Bronchial epithelial cell (primary cell): ENCODE data around the gene ABCC9. TPM values are rescaled to one million over a fixed set of nuclear protein-coding genes. Genes with fewer than 3 reads are reported as not detected.

ENCODE experiments used
- DNase-seq: peaks from one replicate; pipeline ENCODE4 v3.0.0-alpha.2; 2010; ENCODE audit warnings: low read depth
- FAIRE-seq: peaks from 2 replicates; lab custom pipeline; 2011; peaks lifted over from hg19 to GRCh38; lab: Jason Lieb, UNC
- H3K27me3 ChIP-seq: 2 replicates; pipeline ENCODE4 v1.5.1; 2011; ENCODE audit warnings: low read length; ENCODE audit not compliant: control insufficient read depth, insufficient read depth
- H3K36me3 ChIP-seq: 2 replicates; pipeline ENCODE4 v1.5.1; 2011; ENCODE audit warnings: low read length; ENCODE audit not compliant: control insufficient read depth, insufficient read depth
- H3K4me3 ChIP-seq: 2 replicates; pipeline ENCODE4 v1.5.1; 2011; ENCODE audit warnings: mild to moderate bottlenecking, low read depth, low read length, control low read depth
- total RNA-seq: library from RNA; depleted of rRNA; stranded (reverse); fragments of >200 nt; gene quantifications from 2 replicates; pipeline ENCODE4 v1.2.1, GENCODE V29; 2014
- TF ChIP-seq, protein P1 (sequence below): IDR thresholded peaks from 2 replicates; pipeline ENCODE4 v1.5.1; 2011; ENCODE audit warnings: mild to moderate bottlenecking, moderate library complexity, low read length, control low read depth, inconsistent platforms; ENCODE audit not compliant: insufficient read depth, severe bottlenecking

The ABCC9 gene
- total RNA-seq, 1 donor from 2014 or later, result 0.79 TPM

DNA sequence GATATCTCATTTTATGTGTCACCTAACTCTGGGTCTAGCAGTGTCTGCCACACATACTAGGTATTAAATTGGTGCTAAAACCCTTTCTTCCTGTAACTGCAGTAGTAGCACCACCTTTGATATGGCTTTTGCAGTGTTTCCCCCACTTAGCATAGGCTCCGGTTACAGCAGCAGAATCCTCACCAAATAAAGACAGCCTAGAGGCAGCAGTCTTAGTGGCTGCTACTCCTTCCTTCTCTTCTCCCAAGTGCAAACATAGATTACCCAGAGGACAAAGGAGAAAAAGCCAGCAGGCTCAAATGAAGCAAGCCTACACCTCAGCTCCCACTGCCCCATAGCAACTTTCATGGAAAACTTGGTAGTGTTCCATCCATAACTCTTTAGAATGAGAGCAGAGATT, 30.1 kb upstream of the ABCC9 start:
- TF ChIP-seq, protein P1, sequence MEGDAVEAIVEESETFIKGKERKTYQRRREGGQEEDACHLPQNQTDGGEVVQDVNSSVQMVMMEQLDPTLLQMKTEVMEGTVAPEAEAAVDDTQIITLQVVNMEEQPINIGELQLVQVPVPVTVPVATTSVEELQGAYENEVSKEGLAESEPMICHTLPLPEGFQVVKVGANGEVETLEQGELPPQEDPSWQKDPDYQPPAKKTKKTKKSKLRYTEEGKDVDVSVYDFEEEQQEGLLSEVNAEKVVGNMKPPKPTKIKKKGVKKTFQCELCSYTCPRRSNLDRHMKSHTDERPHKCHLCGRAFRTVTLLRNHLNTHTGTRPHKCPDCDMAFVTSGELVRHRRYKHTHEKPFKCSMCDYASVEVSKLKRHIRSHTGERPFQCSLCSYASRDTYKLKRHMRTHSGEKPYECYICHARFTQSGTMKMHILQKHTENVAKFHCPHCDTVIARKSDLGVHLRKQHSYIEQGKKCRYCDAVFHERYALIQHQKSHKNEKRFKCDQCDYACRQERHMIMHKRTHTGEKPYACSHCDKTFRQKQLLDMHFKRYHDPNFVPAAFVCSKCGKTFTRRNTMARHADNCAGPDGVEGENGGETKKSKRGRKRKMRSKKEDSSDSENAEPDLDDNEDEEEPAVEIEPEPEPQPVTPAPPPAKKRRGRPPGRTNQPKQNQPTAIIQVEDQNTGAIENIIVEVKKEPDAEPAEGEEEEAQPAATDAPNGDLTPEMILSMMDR, result no peak
- no peak overlapping the region for H3K4me3 ChIP-seq
- DNase-seq (no peak), FAIRE-seq (no peak)
- H3K36me3 ChIP-seq, result no peaks in the 10 kb centered on the region
- no peaks in the 10 kb centered on the region for H3K27me3 ChIP-seq

DNA sequence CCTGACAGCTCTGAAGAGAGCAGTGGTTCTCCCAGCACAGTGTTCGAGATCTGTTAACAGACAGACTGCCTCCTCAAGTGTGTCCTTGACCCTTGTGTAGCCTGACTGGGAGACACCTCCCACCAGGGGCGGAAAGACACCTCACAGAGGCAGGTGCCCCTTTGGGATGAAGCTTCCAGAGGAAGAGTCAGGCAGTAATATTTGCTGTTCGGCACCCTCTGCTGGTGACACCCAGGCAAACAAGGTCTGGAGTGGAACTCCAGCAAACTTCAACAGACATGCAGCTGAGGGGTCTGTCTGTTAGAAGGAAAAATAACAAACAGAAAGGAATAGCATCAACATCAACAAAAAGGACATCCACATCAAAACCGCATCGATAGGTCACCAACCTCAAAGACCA, 21.6 kb upstream of the ABCC9 start:
- no peak for FAIRE-seq

DNA sequence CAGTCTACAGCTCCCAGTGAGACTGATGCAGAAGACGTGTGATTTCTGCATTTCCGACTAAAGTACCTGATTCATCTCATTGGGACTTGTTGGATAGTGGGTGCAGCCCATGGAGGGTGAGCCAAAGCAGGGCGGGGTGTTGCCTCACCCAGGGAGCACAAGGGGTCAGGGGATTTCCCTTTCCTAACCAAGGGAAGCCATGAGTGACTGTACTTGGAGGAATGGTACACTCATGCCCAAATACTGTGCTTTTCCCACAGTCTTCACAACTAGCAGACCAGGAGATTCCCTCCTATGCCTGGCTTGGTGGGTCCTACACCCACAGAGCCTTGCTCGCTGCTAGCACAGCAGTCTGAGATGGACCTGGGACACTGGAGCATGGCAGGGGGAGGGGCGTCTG, 21.0 kb upstream of the ABCC9 start:
- Histone ChIP-seq H3K36me3 (no peaks in the 10 kb centered on the region), H3K4me3 (no peak overlapping the region), H3K27me3 (no peaks in the 10 kb centered on the region)
- no peak for FAIRE-seq
- TF ChIP-seq, protein P1, result no peak
- DNase-seq, result peak; percentile 93

More for the DNA sequence above, 21.6 kb upstream of the ABCC9 start:
- DNase-seq, result no peak
- no peaks in the 10 kb centered on the region for H3K36me3 ChIP-seq
- H3K27me3 ChIP-seq, result no peaks in the 10 kb centered on the region
- TF ChIP-seq, protein P1, result peak; percentile 2
- H3K4me3 ChIP-seq, result no peak overlapping the region

DNA sequence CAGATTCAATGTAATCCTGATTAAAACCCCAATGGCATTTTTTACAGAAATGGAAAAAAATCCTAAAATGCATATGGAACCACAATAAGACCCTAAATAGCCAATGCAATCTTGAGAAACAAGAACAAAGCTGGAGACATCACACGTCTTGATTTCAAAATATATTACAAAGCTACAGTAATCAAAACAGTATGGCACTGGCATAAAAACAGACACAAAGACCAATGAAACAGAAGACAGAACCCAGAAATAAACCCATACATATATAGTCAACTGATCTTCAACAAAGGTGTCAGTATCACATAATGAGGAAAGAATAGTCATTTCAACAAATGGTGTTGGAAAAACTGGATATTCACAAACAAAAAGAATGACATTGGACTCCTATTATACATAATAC, 9.4 kb upstream of the ABCC9 start:
- Histone ChIP-seq H3K4me3 (no peak overlapping the region), H3K36me3 (no peaks in the 10 kb centered on the region), H3K27me3 (no peaks in the 10 kb centered on the region)
- FAIRE-seq (no peak), DNase-seq (no peak)
- TF ChIP-seq, protein P1, result no peak

DNA sequence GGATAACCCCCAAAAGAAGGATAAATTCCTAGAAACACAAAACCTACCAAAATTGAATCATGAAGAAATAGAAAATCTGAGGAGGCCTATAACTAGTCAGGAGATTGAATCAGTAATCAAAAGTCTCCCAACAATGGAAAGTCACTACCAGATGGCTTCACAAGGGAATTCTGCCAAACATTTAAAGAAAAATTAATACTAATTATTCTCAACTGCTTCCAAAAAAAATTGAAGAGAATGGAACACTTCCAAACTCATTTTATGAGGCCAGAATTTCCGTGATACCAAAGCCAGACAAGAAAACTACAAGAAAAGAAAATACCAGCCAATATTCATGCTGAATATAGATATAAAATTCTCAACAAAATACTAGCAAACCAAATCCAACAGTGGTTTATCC, 7.8 kb upstream of the ABCC9 start:
- DNase-seq (no peak), FAIRE-seq (no peak)
- TF ChIP-seq, protein P1, result no peak
- no peaks in the 10 kb centered on the region for H3K36me3 ChIP-seq
- no peaks in the 10 kb centered on the region for H3K27me3 ChIP-seq
- no peak overlapping the region for H3K4me3 ChIP-seq

DNA sequence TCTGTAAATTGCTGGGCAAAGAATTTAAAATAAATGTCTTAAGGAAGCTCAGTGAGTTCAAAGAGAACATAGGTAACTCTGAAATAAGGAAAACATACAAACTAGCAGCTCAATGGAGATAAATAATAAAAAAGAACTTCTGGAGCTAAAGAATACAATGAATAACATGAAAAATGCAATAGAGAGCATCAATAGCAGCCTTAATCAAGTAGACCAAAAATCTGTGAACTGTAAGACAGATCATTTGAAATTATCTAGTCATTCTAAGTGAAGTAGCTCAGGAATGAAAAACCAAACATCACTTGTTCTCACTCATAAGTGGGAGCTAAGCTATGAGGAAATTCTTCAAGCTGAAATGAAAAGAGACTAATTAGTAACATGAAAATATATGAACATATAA, 5.8 kb upstream of the ABCC9 start:
- Histone ChIP-seq H3K36me3 (no peaks in the 10 kb centered on the region), H3K4me3 (no peak overlapping the region), H3K27me3 (no peaks in the 10 kb centered on the region)
- FAIRE-seq (no peak), DNase-seq (no peak)
- TF ChIP-seq, protein P1, result no peak
